ENCODE results near the gene TBX1. TPM values are rescaled to one million over a fixed set of nuclear protein-coding genes. Genes with fewer than 3 reads are reported as not detected.

Gene TBX1
- total RNA-seq, 2 donors from 2014 or later = 11.0 to 20.2 TPM

GRCh38 chr22:19762568-19763457 lies 2.2 kb downstream of the TBX1 start:
- H3K27me3 ChIP-seq (replicated peaks; ENCODE audit: insufficient read depth) = no peaks in the 10 kb centered on the region
- H3K36me3 ChIP-seq = no peaks in the 10 kb centered on the region
- H3K27ac ChIP-seq = no peak overlapping the region
- WGBS = 90% methylated on average over 34 of the region's 34 CpGs
- H3K9me3 ChIP-seq = no peaks in the 10 kb centered on the region
- H3K4me3 ChIP-seq = peak overlapping the region in 1 of 2 donors; percentile 18
- DNase-seq (ENCODE audit: low spot score) = no peak
- intact Hi-C loops (cut with DNase I) = no loop called here
- TF ChIP-seq POLR2A (IDR thresholded peaks at IDR 0.05) = no peak
- TF ChIP-seq, protein P1, sequence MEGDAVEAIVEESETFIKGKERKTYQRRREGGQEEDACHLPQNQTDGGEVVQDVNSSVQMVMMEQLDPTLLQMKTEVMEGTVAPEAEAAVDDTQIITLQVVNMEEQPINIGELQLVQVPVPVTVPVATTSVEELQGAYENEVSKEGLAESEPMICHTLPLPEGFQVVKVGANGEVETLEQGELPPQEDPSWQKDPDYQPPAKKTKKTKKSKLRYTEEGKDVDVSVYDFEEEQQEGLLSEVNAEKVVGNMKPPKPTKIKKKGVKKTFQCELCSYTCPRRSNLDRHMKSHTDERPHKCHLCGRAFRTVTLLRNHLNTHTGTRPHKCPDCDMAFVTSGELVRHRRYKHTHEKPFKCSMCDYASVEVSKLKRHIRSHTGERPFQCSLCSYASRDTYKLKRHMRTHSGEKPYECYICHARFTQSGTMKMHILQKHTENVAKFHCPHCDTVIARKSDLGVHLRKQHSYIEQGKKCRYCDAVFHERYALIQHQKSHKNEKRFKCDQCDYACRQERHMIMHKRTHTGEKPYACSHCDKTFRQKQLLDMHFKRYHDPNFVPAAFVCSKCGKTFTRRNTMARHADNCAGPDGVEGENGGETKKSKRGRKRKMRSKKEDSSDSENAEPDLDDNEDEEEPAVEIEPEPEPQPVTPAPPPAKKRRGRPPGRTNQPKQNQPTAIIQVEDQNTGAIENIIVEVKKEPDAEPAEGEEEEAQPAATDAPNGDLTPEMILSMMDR (IDR thresholded peaks at IDR 0.05) = no peak
- H3K4me1 ChIP-seq (replicated peaks) = no peaks in the 10 kb centered on the region

DNA sequence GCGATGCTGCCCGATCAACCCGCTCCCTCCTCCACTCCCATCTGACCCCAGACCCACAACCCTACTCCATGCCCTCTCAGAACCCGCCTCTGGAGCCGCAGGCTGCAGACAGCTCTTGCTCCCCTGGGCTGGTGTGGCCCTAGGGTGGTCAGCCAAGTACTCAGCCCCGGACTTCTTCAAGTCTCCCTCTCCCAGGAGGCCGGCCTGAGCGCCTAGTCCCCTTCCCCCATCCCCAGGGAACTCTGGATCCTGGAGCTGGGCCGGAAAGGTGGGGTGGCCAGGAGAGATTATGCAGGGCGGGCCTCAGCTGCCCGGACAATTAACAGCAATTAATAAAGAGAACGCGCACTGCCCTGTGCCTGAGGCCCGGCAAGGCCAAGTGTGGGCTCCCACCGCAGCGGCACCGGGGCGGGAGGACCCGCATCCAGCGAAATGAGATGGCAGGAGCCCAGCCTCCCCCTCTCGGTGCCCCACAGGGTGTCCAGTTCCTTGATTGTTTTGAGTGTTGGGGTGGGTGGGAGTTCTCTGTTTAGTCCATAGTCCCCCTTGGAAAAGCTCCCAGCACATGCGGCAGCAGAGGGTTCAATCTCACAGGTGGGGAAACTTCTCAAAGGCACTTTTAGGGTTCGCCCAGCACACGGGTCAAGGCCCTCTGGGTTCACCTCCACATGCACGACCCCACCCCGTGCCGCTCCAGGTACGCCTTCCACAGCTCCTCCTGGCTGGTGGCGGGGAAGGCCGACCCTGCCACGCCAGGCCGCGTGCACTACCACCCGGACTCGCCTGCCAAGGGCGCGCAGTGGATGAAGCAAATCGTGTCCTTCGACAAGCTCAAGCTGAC lies 3.1 kb downstream of the TBX1 start:
- intact Hi-C loops (cut with DNase I) = no loop called here
- Histone ChIP-seq H3K36me3 (no peaks in the 10 kb centered on the region), H3K4me3 (no peak overlapping the region), H3K9me3 (no peaks in the 10 kb centered on the region), H3K27ac (no peak overlapping the region), H3K4me1 (replicated peaks) (no peaks in the 10 kb centered on the region), H3K27me3 (replicated peaks; ENCODE audit: insufficient read depth) (no peaks in the 10 kb centered on the region)
- TF ChIP-seq POLR2AphosphoS5 (IDR thresholded peaks at IDR 0.05) (no peak), POLR2A (IDR thresholded peaks at IDR 0.05) (no peak)
- TF ChIP-seq, protein P1 (IDR thresholded peaks at IDR 0.05) = no peak
- 83% methylated on average over 36 of the region's 39 CpGs for WGBS
- DNase-seq (ENCODE audit: low spot score) = no peak

DNA sequence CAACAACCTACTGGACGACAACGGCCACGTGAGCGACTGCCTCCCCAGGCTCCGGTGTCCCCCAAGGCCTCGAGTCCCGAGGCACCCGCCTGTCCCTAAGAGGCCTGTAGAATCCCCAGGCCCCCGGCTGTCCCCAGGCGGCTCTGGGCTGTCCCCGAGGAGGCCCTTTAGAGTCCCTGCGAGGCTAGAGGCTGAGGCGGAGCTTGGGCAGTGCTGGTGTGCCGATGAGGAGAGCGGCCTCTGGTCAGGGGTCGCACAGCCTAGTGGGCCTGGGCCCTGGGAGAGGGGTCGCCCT lies 3.7 kb downstream of the TBX1 start:
- H3K4me3 ChIP-seq = no peak overlapping the region
- no peak overlapping the region for H3K27ac ChIP-seq
- TF ChIP-seq POLR2A (IDR thresholded peaks at IDR 0.05) = no peak
- TF ChIP-seq, protein P1 (IDR thresholded peaks at IDR 0.05) = no peak
- TF ChIP-seq POLR2AphosphoS5 (IDR thresholded peaks at IDR 0.05) = no peak
- H3K9me3 ChIP-seq = no peaks in the 10 kb centered on the region
- intact Hi-C loops (cut with DNase I) = no loop called here
- WGBS = 81% methylated on average over 17 of the region's 17 CpGs
- DNase-seq (ENCODE audit: low spot score) = no peak
- H3K36me3 ChIP-seq = no peaks in the 10 kb centered on the region
- no peaks in the 10 kb centered on the region for H3K4me1 ChIP-seq (replicated peaks)
- H3K27me3 ChIP-seq (replicated peaks; ENCODE audit: insufficient read depth) = no peaks in the 10 kb centered on the region

DNA sequence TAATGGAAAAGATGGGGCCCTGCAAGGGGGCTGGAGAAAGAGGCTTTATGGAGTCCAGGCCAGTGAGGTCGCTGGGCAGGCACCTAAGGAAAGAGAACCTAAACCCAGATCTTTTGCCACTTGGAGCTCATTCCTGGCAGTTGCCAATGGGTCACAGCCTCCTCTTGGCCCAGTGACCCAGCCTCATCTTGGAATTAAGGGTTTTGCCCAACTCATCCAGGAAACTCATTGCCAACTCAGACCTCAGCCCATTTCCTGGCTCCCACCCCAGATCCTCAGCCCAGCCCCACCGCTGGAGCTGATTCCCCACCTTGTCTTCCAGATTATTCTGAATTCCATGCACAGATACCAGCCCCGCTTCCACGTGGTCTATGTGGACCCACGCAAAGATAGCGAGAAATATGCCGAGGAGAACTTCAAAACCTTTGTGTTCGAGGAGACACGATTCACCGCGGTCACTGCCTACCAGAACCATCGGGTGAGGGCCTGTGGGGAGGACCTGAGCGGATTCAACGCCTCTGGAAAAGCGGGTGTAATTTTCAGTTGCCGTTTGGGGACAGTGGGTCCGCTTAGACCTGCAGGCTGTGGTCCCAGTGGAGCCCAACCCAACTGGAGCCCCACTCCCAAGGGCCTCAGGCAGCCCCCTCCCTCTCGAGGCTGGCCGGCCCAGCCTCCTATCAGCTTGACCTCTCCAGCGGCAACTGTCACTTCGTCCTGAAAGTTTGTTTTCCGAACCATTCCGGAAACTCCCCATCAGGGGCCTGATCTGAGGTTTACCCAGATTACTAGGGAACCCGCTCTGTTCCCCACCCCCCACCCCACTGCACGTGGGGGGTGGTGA lies 4.3 kb downstream of the TBX1 start:
- TF ChIP-seq POLR2AphosphoS5 (IDR thresholded peaks at IDR 0.05) = no peak
- TF ChIP-seq, protein P1 (IDR thresholded peaks at IDR 0.05) = no peak
- no peak for TF ChIP-seq POLR2A (IDR thresholded peaks at IDR 0.05)
- no peaks in the 10 kb centered on the region for H3K4me1 ChIP-seq (replicated peaks)
- H3K4me3 ChIP-seq = no peak overlapping the region
- no peak for DNase-seq (ENCODE audit: low spot score)
- no peaks in the 10 kb centered on the region for H3K27me3 ChIP-seq (replicated peaks; ENCODE audit: insufficient read depth)
- no peaks in the 10 kb centered on the region for H3K9me3 ChIP-seq
- intact Hi-C loops (cut with DNase I) = no loop called here
- 76% methylated on average over 25 of the region's 25 CpGs for WGBS
- no peak overlapping the region for H3K27ac ChIP-seq
- no peaks in the 10 kb centered on the region for H3K36me3 ChIP-seq

Measured in prostate gland (tissue), 2 donors.